A549 (cell line): ENCODE results near the gene ARMH1. TPM values are rescaled to one million over a fixed set of nuclear protein-coding genes. Genes with fewer than 3 reads are reported as not detected.

Source experiments
- ATAC-seq, 2 experiments: fragments of 200-7000 bp in 1 of 2; fragments of >200 bp in 1 of 2; cut with Nextera tagmentation in 1 of 2; cut with Tn5 transposase in 1 of 2; 3 replicates each; pipeline versions ENCODE4 v1.8.0 to v1.9.1; 2018 to 2020; ENCODE audit warnings: mild to moderate bottlenecking in 1 of 2, moderate library complexity in 1 of 2
- CTCF ChIA-PET: fragments of 300-600 bp; sonication (Branson Sonifier 250); formaldehyde crosslinking; extraction: SDS; loops from one replicate; lab custom pipeline; 2021; ENCODE audit warnings: antibody characterized with exemption, inconsistent platforms; lab: Yijun Ruan, JAX
- POLR2A ChIA-PET: fragments of 350-600 bp; formaldehyde crosslinking; extraction: SDS; loops from one replicate; lab custom pipeline; 2021; ENCODE audit warnings: antibody characterized with exemption, inconsistent platforms; lab: Yijun Ruan, JAX
- DNase-seq, 2 experiments: peaks; one replicate each; pipeline versions ENCODE4 v3.0.0 to v3.0.0-alpha.2; 2011 to 2016; ENCODE audit warnings: low read depth in 1 of 2, low spot score in 1 of 2
- FAIRE-seq: peaks from 2 replicates; lab custom pipeline; 2011; peaks lifted over from hg19 to GRCh38; lab: Jason Lieb, UNC
- H3K27ac ChIP-seq, 2 experiments: fragments of >200 bp; sonication (Bioruptor Twin); formaldehyde crosslinking; 3 replicates each; pipeline ENCODE4 v1.5.1; 2016 to 2017
- H3K4me1 ChIP-seq: fragments of >200 bp; sonication (Bioruptor Twin); formaldehyde crosslinking; 3 replicates; pipeline ENCODE4 v1.6.1; 2016
- H3K4me2 ChIP-seq: fragments of >200 bp; sonication (Bioruptor Twin); formaldehyde crosslinking; 3 replicates; pipeline ENCODE4 v1.6.1; 2016
- H3K4me3 ChIP-seq: fragments of >200 bp; sonication (Bioruptor Twin); formaldehyde crosslinking; 3 replicates; pipeline ENCODE4 v1.5.1; 2016
- H3K9me3 ChIP-seq: fragments of >200 bp; sonication (Bioruptor Twin); formaldehyde crosslinking; 3 replicates; pipeline ENCODE4 v1.6.1; 2016
- BHLHE40 ChIP-seq: IDR thresholded peaks from 2 replicates; pipeline ENCODE4 v1.6.1; 2012; ENCODE audit warnings: low read depth, low read length, inconsistent platforms
- CEBPB ChIP-seq, 2 experiments: fragments of >200 bp in 1 of 2; sonication (Bioruptor Twin) in 1 of 2; formaldehyde crosslinking in 1 of 2; IDR thresholded peaks; 2 replicates each; pipeline ENCODE4 v1.6.1; 2012 to 2016
- E2F6 ChIP-seq: IDR thresholded peaks from 2 replicates; pipeline ENCODE4 v1.6.1; 2012; ENCODE audit warnings: low read depth, borderline replicate concordance
- EHF ChIP-seq: fragments of 250-450 bp; sonication (Bioruptor Pico); IDR thresholded peaks from 2 replicates; pipeline ENCODE4 v1.5.0; 2020; ENCODE audit warnings: mild to moderate bottlenecking
- ESRRA ChIP-seq: fragments of 150-350 bp; IDR thresholded peaks from 2 replicates; pipeline ENCODE4 v1.6.1; 2014; ENCODE audit warnings: mild to moderate bottlenecking, low read length, borderline replicate concordance
- FOSL2 ChIP-seq, 2 experiments: fragments of 450-650 bp in 1 of 2; fragments of >200 bp in 1 of 2; sonication (Bioruptor Twin) in 1 of 2; formaldehyde crosslinking; IDR thresholded peaks; 2 replicates each; pipeline versions ENCODE4 v1.5.0 to v1.6.1; 2016 to 2020; ENCODE audit warnings: mild to moderate bottlenecking in 1 of 2, moderate library complexity in 1 of 2
- FOXS1 ChIP-seq: fragments of 250-450 bp; sonication (Bioruptor Pico); IDR thresholded peaks from 2 replicates; pipeline ENCODE4 v1.5.0; 2020; ENCODE audit warnings: mild to moderate bottlenecking, moderate library complexity
- GATA3 ChIP-seq: IDR thresholded peaks from 2 replicates; pipeline ENCODE4 v1.6.1; 2012; ENCODE audit warnings: borderline replicate concordance
- KDM1A ChIP-seq: fragments of 200-600 bp; sonication (generic); IDR thresholded peaks from 2 replicates; pipeline ENCODE4 v1.6.1; 2016; ENCODE audit warnings: low read depth, mild to moderate bottlenecking
- MAX ChIP-seq: IDR thresholded peaks from 2 replicates; pipeline ENCODE4 v1.6.1; 2012
- RAD21 ChIP-seq, 2 experiments: fragments of >200 bp in 1 of 2; sonication (Bioruptor Twin) in 1 of 2; formaldehyde crosslinking in 1 of 2; IDR thresholded peaks in 1 of 2; conservative IDR thresholded peaks in 1 of 2; 2 replicates in 1 of 2; 3 replicates in 1 of 2; pipeline ENCODE4 v1.6.1; 2012 to 2018; ENCODE audit warnings: inconsistent platforms in 1 of 2
- REST ChIP-seq: fragments of 200-600 bp; sonication (generic); IDR thresholded peaks from 2 replicates; pipeline ENCODE4 v1.6.1; 2016; ENCODE audit warnings: antibody characterized with exemption, mild to moderate bottlenecking, moderate library complexity
- ZSCAN20 ChIP-seq: fragments of 250-450 bp; sonication (Bioruptor Pico); IDR thresholded peaks from 2 replicates; pipeline ENCODE4 v1.8.0; 2022; ENCODE audit warnings: mild to moderate bottlenecking, moderate library complexity
- WGBS: methylation state at CpG from one replicate; pipeline ENCODE4 v1.1.6; 2017; ENCODE audit errors: missing lambda C conversion rate; 5-methylcytosine and 5-hydroxymethylcytosine counted together
- polyA plus RNA-seq, 4 experiments: library from polyadenylated mRNA; depleted of rRNA in 3 of 4; stranded (reverse); fragments of >200 nt; fragmentation: RNase III in 1 of 4; extraction: RNeasy Plus Mini Kit Qiagen cat#74134 plus additional on column Dnase treatment in 1 of 4; gene quantifications; 2 replicates in 3 of 4; 3 replicates in 1 of 4; pipeline ENCODE4 v1.2.3, GENCODE V29; 2011 to 2017
- TF ChIP-seq, protein P1 (sequence below): IDR thresholded peaks from 2 replicates; pipeline ENCODE4 v1.6.1; 2012
- TF ChIP-seq, protein P2 (sequence below): fragments of 250-450 bp; sonication (Bioruptor Pico); IDR thresholded peaks from 2 replicates; pipeline ENCODE4 v1.5.0; 2021; ENCODE audit warnings: mild to moderate bottlenecking, moderate library complexity, borderline replicate concordance
- TF ChIP-seq, protein P3 (sequence below): fragments of >200 bp; sonication (Bioruptor Twin); formaldehyde crosslinking; IDR thresholded peaks from 3 replicates; pipeline ENCODE4 v1.5.1; 2016

Gene ARMH1
- polyA plus RNA-seq, 2 of the 4 experiments (the other 2 are of a cell fraction): 2.4 to 2.7 TPM

DNA sequence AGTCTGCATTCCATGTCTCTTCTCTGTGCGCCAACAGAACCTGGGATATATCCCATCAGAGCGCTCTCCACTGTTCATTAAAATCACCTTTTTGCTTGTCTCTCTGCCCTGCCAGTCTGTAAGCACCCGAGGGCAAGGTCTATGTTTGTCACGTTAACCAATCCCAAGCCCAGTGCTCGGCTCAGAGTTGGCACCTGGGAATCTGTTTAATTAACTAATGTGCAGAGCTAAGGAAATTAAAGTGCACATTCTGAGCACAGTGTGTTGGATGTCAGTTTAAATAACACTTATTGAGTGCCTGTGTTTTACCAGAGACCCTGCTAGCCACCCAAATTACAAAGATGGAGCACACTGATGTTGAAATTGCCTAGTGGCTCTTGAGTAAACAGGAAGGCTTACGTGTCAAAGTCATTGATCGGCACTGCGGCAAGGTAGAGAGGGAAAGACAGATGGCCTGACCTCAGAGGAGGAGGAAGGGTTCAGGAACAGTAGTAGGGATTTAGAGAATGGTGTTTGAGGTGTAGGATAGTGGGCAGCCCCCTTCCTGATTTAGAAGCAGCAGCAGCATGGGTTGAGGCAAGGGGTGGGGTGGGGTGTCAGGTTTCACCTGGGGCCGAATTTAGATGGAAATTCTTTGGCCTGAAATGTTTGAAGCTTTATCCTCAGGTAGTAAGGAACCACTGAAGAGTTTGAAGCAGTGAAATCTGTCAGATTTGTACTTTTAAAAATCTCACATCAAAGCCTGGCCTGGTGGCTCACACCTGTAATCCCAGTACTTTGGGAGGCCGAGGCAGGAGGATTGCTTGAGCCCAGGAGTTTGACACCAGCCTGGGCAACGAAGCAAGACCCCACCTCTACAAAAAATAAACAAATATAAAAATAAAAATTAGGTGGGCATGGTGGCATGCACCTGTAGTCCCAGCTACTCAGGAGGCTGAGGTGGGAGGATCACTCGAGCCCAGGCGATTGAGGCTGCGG, 7.7 kb downstream of the ARMH1 start:
- no peak for TF ChIP-seq MAX
- no peak for TF ChIP-seq RAD21 (conservative IDR thresholded peaks at IDR 0.05 in 1 of 2, IDR thresholded peaks at IDR 0.05 in 1 of 2)
- TF ChIP-seq KDM1A: no peak
- TF ChIP-seq BHLHE40: no peak
- no peak for TF ChIP-seq FOXS1
- TF ChIP-seq GATA3: no peak
- TF ChIP-seq E2F6: no peak
- no peak for TF ChIP-seq FOSL2 (IDR thresholded peaks at IDR 0.05)
- no peak for TF ChIP-seq FOSL2 (CRISPR knock-in tag; IDR thresholded peaks at IDR 0.05)
- TF ChIP-seq REST: no peak
- TF ChIP-seq EHF (CRISPR knock-in tag): no peak
- TF ChIP-seq, protein P1, sequence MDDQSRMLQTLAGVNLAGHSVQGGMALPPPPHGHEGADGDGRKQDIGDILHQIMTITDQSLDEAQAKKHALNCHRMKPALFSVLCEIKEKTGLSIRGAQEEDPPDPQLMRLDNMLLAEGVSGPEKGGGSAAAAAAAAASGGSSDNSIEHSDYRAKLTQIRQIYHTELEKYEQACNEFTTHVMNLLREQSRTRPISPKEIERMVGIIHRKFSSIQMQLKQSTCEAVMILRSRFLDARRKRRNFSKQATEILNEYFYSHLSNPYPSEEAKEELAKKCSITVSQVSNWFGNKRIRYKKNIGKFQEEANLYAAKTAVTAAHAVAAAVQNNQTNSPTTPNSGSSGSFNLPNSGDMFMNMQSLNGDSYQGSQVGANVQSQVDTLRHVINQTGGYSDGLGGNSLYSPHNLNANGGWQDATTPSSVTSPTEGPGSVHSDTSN: no peak
- TF ChIP-seq ZSCAN20: no peak
- TF ChIP-seq ESRRA: no peak
- TF ChIP-seq, protein P2, sequence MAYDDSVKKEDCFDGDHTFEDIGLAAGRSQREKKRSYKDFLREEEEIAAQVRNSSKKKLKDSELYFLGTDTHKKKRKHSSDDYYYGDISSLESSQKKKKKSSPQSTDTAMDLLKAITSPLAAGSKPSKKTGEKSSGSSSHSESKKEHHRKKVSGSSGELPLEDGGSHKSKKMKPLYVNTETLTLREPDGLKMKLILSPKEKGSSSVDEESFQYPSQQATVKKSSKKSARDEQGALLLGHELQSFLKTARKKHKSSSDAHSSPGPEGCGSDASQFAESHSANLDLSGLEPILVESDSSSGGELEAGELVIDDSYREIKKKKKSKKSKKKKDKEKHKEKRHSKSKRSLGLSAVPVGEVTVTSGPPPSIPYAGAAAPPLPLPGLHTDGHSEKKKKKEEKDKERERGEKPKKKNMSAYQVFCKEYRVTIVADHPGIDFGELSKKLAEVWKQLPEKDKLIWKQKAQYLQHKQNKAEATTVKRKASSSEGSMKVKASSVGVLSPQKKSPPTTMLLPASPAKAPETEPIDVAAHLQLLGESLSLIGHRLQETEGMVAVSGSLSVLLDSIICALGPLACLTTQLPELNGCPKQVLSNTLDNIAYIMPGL: no peak
- TF ChIP-seq, protein P3, sequence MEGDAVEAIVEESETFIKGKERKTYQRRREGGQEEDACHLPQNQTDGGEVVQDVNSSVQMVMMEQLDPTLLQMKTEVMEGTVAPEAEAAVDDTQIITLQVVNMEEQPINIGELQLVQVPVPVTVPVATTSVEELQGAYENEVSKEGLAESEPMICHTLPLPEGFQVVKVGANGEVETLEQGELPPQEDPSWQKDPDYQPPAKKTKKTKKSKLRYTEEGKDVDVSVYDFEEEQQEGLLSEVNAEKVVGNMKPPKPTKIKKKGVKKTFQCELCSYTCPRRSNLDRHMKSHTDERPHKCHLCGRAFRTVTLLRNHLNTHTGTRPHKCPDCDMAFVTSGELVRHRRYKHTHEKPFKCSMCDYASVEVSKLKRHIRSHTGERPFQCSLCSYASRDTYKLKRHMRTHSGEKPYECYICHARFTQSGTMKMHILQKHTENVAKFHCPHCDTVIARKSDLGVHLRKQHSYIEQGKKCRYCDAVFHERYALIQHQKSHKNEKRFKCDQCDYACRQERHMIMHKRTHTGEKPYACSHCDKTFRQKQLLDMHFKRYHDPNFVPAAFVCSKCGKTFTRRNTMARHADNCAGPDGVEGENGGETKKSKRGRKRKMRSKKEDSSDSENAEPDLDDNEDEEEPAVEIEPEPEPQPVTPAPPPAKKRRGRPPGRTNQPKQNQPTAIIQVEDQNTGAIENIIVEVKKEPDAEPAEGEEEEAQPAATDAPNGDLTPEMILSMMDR: no peak
- no peak for TF ChIP-seq CEBPB (IDR thresholded peaks at IDR 0.05)
- Histone ChIP-seq H3K4me3 (no peak overlapping the region), H3K9me3 (no peaks in the 10 kb centered on the region), H3K27ac (no peak overlapping the region), H3K4me2 (no peak overlapping the region), H3K4me1 (no peaks in the 10 kb centered on the region; the same call in 1 of the 3 replicates)
- POLR2A ChIA-PET: no interaction called here
- ATAC-seq: no peak
- no peak for FAIRE-seq
- no peak for DNase-seq
- CTCF ChIA-PET: interaction anchor here (0.8 to 2.4 kb wide), 4 partner anchors 7 to 32 kb away, joined by 3 to 5 read pairs (median 4); partner anchors contain the start of gene ARMH1
- WGBS: 74% methylated on average over 14 of the region's 14 CpGs
